Measurements from ENCODE around the gene COG2. TPM values are rescaled to one million over a fixed set of nuclear protein-coding genes. Genes with fewer than 3 reads are reported as not detected.
"Not testable (repeated sequence)": the region's sequence is repeated elsewhere in the genome, so short reads cannot be mapped to it uniquely, and the experiment has no call there.

COG2 gene
- polyA plus RNA-seq, 1 donor from 2014 or later: 31.8 TPM

DNA sequence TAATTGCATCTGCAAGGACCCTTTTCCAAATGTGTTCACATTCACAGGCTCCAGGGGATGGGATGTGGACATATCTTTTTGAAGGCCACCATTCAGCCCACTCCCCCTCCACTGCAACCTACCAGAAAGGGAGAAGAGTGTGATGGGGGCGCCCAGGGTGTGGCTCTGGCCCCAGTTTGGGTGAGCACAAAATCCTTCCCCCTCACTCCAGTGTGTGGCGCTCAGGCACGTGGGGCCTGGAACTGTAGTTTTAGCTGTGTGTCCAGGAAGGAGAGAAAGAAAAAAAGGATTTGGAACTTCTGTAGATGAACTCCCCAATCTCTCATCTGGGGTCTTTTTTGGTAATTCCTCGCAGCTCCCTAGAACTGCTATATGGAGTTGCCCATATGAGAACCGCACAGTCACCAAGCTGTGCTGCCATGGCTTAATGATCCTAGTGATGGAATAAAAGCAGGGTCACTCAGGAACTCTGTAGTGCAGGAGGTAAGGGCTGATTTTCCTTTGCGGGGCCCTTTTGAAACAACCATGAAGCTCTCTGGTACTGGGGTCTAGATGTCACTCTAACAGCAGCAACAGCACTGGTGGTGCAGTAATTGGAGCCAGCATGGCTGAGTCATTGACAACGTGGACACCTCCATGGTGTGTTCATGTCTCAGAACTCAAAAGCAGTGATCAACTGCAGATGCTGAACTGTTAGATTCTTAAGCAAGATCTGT is 54.6 kb downstream of the COG2 start:
- H3K36me3 Mint-ChIP-seq: peaks cover 5% of the 10 kb centered on the region
- H3K27me3 Mint-ChIP-seq: no peaks in the 10 kb centered on the region
- no peaks in the 10 kb centered on the region for H3K4me1 Mint-ChIP-seq
- H3K9me3 Mint-ChIP-seq: no peaks in the 10 kb centered on the region
- H3K4me3 Mint-ChIP-seq: no peak overlapping the region
- H3K27ac Mint-ChIP-seq: no peak overlapping the region

DNA sequence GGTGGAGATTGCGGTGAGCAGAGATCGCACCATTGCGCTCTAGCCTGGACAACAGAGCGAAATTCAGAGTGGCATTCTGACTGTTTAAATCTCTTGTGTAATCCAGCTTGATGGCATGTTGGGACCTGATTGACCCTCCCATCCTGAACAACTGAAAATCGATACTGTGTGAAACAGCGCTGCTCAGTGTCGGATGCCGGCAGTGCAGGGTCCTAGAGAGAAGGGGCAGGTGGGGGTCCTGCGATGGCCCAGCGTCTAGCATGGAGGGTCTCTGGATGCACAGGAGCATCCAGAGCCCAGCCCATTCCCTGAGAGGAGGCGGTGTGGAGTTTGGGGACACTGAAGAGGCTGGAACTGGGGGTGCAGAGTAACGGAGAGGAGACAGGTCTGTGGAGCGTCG is 55.8 kb downstream of the COG2 start:
- Mint-ChIP-seq H3K27me3 (no peaks in the 10 kb centered on the region), H3K9me3 (no peaks in the 10 kb centered on the region), H3K4me3 (no peak overlapping the region), H3K36me3 (peaks cover 5% of the 10 kb centered on the region), H3K4me1 (no peaks in the 10 kb centered on the region), H3K27ac (no peak overlapping the region)

GRCh38 chr1:230698964-230699363 is 56.7 kb downstream of the COG2 start:
- not testable (repeated sequence) for H3K9me3 Mint-ChIP-seq, H3K36me3 Mint-ChIP-seq, H3K27me3 Mint-ChIP-seq

GRCh38 chr1:230699716-230700115 is 57.4 kb downstream of the COG2 start:
- H3K4me3 Mint-ChIP-seq: no peak overlapping the region
- no peaks in the 10 kb centered on the region for H3K4me1 Mint-ChIP-seq
- no peaks in the 10 kb centered on the region for H3K9me3 Mint-ChIP-seq

More at GRCh38 chr1:230698964-230699363, 56.7 kb downstream of the COG2 start:
- H3K4me1 Mint-ChIP-seq, H3K27ac Mint-ChIP-seq, H3K4me3 Mint-ChIP-seq: not testable (repeated sequence)

DNA sequence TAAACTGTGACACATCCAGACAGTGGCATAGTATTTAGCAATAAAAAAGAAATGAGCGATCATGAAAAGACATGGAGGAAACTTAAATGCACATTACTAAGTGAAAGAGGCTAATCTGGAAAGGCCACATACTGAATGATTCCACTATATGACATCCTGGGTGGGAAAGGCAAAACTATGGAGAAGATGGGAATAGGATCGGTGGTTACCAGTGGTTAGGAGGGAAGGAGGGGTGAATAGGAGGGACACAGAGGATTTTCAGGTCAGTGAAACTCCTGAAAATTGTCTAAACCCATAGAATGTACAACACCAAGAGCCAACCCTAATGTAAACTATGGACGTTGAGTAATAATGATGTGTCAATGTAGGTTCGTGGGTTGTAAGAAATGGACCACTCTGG is 57.9 kb downstream of the COG2 start:
- Mint-ChIP-seq H3K4me3 (no peak overlapping the region), H3K36me3 (no peaks in the 10 kb centered on the region), H3K9me3 (peaks cover 0 to 2% (median 0%) of the 10 kb centered on the region in 3 donors), H3K27me3 (no peaks in the 10 kb centered on the region), H3K27ac (no peak overlapping the region), H3K4me1 (no peaks in the 10 kb centered on the region)

More at GRCh38 chr1:230699716-230700115, 57.4 kb downstream of the COG2 start:
- Mint-ChIP-seq H3K27me3 (no peaks in the 10 kb centered on the region), H3K27ac (no peak overlapping the region), H3K36me3 (peaks cover under 1% of the 10 kb centered on the region)

DNA sequence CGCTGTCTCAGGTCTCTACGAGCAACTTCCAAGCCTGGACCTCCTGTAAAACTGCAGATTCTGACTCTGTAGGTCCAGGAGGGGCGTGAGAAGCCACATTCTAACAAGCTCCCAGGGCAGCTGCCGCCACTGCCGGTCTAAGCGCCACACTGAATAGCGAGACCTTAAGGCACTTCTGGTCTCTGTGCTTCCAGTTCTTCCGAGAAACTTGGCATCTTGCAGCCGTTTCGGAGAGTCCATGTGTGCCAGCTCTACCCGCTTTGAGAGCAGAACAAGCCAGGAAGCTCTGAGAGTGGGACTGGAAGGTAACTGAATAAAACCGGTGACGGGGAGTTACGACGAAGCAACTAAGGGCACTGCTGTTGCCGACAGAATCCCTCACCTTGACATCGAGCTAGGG is 59.2 kb downstream of the COG2 start:
- Mint-ChIP-seq H3K4me3 (no peak overlapping the region), H3K9me3 (peaks cover 0 to 2% (median 0%) of the 10 kb centered on the region in 3 donors), H3K27me3 (no peaks in the 10 kb centered on the region), H3K27ac (no peak overlapping the region), H3K36me3 (no peaks in the 10 kb centered on the region), H3K4me1 (no peaks in the 10 kb centered on the region)

DNA sequence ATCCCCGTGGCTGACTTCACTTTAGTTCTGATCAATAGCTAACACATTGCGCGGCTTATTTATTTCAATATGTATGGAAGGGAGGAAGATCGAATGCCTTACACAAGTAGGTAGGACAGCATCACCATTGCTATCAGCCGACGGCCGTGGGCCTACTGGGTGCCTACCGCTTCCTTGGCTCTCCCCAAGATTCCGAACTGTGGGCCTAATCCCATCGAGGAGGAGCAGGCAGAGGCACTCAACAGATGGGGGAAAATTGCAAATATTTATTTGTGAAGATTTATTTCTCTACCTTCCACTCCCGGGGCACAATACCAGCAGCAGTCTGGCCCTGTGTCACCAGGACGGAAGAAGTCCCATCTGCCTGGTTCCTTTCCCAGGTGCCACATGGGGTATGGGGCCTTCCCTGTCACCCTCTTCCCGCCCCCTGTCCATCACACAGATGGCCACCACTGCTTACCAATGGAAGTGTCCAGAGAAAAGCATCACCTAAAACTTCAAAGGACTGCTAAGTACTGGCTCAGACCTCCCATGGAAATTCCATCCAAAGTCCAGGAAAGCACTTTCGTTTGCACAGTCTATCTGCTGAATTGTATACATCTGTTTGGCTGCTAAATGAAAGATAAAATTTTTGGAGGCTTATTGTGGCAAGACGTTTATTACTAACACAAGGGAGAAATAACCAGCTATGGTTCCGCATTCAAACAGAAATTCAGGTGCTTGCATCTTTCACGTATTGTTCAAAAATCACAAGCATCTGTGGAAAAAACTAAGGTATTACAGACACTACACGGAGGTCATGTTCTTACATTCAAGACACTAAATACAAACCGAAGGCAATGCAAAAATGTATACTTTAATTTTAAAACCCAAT is 59.9 kb downstream of the COG2 start:
- Mint-ChIP-seq H3K4me3 (no peak overlapping the region), H3K36me3 (no peaks in the 10 kb centered on the region), H3K4me1 (no peaks in the 10 kb centered on the region), H3K27ac (peak overlapping the region in 1 of 3 donors; percentile 62), H3K27me3 (no peaks in the 10 kb centered on the region), H3K9me3 (peaks cover 0 to 2% (median 0%) of the 10 kb centered on the region in 3 donors)

DNA sequence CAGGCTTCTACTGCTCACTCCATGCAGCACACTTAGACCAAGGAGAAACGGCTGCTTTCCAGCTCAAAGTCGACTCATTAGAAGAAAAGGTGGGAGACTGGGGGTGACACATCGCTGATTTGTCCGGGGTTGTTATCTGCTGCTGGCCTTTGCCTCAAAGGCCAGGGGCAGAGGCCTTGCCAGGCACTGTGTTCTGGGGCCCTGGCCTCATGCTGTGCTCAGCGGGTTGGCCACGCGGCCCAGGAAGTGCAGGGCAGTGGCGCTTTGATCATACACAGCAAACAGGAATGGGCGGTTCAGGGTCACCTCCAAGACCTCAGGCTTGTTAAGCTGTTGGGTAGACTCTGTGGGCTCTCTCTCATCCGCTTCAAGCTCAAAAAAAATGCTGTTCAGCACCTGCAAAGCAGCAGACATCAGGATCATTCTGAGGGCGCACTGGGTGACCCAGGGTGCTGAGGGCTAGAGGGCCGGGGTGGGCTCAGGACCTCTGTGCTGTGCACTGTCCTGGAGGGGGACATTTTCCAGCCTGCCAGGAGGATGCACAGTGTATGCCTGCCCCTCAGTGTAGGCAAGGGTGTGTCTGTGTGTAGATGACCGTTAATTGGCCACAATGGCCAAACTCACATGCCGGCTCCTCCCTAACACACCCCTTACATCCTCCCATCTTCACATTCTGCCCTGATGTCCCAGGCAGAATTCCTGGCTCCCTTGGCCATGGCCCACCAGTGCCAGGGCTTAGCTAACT is 60.8 kb downstream of the COG2 start:
- Mint-ChIP-seq H3K36me3 (no peaks in the 10 kb centered on the region), H3K9me3 (peaks cover 0 to 2% (median 0%) of the 10 kb centered on the region in 3 donors), H3K27ac (peak overlapping the region in 1 of 3 donors; percentile 62), H3K4me3 (peak overlapping the region in 1 of 4 donors; percentile 54), H3K27me3 (peaks cover 3% of the 10 kb centered on the region), H3K4me1 (peaks cover 0 to 2% (median 0%) of the 10 kb centered on the region in 3 donors)

GRCh38 chr1:230703679-230704385 is 61.6 kb downstream of the COG2 start:
- Mint-ChIP-seq H3K4me3 (no peak overlapping the region), H3K4me1 (peaks cover 0 to 2% (median 0%) of the 10 kb centered on the region in 3 donors), H3K27me3 (peaks cover 3% of the 10 kb centered on the region), H3K36me3 (peaks cover 6% of the 10 kb centered on the region), H3K9me3 (peaks cover 0 to 2% (median 0%) of the 10 kb centered on the region in 3 donors), H3K27ac (no peak overlapping the region)

DNA sequence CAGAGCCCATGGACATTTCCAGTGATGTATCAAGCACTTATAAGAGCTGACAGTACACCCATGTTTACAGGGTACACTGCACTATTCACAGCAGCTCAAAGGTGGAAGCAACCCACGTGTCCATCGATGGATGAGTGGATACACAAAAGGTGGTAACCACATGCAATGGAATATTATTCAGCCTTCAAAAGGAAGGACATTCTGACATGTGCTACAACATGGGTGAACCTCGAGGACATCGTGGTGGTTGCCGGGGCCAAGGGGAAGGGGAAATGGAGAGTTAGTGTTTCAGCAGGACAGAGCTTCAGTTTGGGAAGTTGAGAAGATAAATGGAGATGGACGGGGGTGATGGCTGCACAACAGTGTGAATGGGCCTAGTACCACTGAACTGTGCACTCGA is 62.5 kb downstream of the COG2 start:
- Mint-ChIP-seq H3K27me3 (peaks cover 3% of the 10 kb centered on the region), H3K9me3 (peaks cover 0 to 2% (median 0%) of the 10 kb centered on the region in 3 donors), H3K4me3 (peak overlapping the region in 1 of 4 donors; percentile 72), H3K4me1 (peaks cover 0 to 2% (median 0%) of the 10 kb centered on the region in 3 donors), H3K27ac (no peak overlapping the region), H3K36me3 (peaks cover 6% of the 10 kb centered on the region)

GRCh38 chr1:230705289-230706019 is 63.2 kb downstream of the COG2 start:
- peaks cover 0 to 2% (median 0%) of the 10 kb centered on the region in 3 donors for H3K4me1 Mint-ChIP-seq
- H3K27me3 Mint-ChIP-seq: peaks cover 3% of the 10 kb centered on the region
- peaks cover 6% of the 10 kb centered on the region for H3K36me3 Mint-ChIP-seq
- peaks cover 0 to 2% (median 0%) of the 10 kb centered on the region in 3 donors for H3K9me3 Mint-ChIP-seq
- no peak overlapping the region for H3K4me3 Mint-ChIP-seq
- no peak overlapping the region for H3K27ac Mint-ChIP-seq

DNA sequence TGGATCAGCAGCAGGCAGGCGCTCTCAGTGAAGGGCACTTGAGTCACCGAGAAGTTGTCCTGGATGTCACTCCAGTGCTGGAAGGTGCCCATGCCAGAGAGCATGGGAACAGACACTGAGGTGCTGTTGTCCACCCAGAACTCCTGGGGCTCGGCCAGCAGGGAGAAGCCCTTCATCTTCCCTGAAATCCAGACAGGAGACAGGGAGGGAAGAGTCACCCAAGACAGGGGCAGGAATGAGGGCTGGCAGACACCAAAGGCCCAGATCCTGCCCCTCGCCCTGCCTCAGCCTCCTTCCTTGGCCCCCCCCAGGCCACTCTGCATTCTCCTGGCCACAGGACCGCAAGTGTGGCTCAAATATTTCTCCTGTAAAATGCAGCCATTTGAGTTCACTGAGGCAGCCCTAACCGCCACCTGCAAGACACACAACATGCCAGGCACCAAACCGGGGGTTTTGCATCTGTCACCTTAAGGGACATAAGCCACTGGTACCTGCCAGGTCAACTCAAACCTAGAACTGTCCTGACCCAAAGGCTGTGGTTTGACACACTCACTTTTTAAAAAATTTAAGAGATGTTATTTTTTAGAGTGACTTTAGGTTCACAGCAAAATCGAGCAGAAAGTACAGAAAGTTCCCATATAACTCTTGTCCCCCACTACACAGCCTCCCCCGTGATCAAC is 63.9 kb downstream of the COG2 start:
- Mint-ChIP-seq H3K9me3 (peaks cover 0 to 2% (median 0%) of the 10 kb centered on the region in 3 donors), H3K4me1 (peaks cover 0 to 2% (median 0%) of the 10 kb centered on the region in 3 donors), H3K27me3 (peaks cover 3% of the 10 kb centered on the region), H3K4me3 (no peak overlapping the region), H3K27ac (no peak overlapping the region), H3K36me3 (peaks cover 6% of the 10 kb centered on the region)

DNA sequence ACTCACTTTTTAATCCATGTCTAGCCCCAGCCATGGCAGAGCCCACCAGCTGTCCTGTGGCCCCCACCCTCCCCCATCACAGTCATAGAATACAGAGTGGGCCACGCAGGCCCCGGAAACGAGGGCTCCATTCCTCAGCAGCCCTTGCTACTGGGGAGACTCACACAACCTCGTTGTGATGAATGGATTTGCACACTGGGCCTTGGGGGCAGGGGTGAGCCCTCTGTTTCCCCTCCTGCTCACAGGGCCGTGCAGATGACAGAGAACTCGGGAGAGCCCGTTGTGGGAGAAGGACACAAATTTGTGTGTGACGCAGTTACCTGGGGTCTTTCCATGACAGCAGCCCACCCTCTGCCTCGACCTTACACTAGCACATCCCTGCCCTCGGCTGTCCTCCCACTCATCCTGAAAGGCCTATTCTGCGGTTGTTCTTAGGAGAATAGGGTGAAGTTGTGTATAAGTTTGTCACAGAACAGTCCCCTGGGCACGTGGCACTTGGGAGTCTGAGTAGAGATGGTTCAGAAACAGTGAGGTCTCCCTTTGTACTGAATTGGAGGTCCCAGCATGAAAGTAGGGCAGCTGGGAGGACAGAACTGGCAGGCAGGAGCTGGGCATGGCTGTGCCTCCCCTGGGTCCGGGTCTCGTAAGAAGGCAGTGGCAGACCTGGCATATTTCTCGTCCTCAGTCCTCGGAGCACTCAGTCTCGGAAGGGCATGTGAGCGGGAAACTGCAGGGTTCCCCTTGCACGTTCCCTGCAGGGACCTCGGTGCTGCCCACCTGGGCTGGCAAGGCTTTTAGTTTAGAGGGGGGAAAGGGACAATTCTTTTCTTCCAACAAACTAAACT is 64.8 kb downstream of the COG2 start:
- Mint-ChIP-seq H3K27me3 (peaks cover 3% of the 10 kb centered on the region), H3K4me1 (peaks cover 0 to 2% (median 0%) of the 10 kb centered on the region in 3 donors), H3K9me3 (peaks cover 0 to 2% (median 0%) of the 10 kb centered on the region in 3 donors), H3K4me3 (no peak overlapping the region), H3K36me3 (peaks cover 6% of the 10 kb centered on the region), H3K27ac (no peak overlapping the region)

Measured in IgD-negative memory B cell (primary cell).